Neural progenitor cell (in vitro differentiated cells): Measurements from ENCODE around the gene RNASE4.

Experiments
- EZH2 ChIP-seq: fragments of 200-600 bp; sonication (generic); IDR thresholded peaks from 2 replicates; pipeline ENCODE4 v1.6.1; 2017; ENCODE audit warnings: antibody characterized with exemption, mild to moderate bottlenecking, moderate library complexity
- TF ChIP-seq, protein P1 (sequence below): fragments of 200-600 bp; sonication (generic); IDR thresholded peaks from 2 replicates; pipeline ENCODE4 v1.5.1; 2017; ENCODE audit warnings: antibody characterized with exemption, mild to moderate bottlenecking

DNA sequence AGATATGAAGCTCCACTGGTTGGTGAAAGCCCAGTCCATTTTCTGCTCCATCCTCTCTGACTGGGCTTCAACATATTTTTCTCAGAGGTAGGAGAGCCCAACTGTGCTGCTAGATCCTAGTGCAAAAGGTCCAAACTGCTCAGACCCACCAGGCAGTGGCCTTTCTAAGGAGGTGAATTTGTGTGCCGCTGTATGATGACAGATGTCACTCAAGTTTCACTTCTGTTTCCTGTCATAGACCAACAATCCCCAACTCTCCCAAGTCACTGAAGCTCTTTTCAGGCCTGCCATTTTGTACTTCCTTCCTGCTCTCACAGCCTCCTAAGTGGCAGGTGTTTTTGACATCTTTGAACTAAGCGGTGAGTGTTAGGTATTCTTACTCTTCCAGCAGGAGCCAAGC is 16.4 kb upstream of the RNASE4 start:
- no peak for TF ChIP-seq EZH2
- TF ChIP-seq, protein P1, sequence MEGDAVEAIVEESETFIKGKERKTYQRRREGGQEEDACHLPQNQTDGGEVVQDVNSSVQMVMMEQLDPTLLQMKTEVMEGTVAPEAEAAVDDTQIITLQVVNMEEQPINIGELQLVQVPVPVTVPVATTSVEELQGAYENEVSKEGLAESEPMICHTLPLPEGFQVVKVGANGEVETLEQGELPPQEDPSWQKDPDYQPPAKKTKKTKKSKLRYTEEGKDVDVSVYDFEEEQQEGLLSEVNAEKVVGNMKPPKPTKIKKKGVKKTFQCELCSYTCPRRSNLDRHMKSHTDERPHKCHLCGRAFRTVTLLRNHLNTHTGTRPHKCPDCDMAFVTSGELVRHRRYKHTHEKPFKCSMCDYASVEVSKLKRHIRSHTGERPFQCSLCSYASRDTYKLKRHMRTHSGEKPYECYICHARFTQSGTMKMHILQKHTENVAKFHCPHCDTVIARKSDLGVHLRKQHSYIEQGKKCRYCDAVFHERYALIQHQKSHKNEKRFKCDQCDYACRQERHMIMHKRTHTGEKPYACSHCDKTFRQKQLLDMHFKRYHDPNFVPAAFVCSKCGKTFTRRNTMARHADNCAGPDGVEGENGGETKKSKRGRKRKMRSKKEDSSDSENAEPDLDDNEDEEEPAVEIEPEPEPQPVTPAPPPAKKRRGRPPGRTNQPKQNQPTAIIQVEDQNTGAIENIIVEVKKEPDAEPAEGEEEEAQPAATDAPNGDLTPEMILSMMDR: no peak
